PC-3 (cell line): ENCODE data around the gene TDRD1.

Experiments
- CTCF ChIP-seq: fragments of 300-600 bp; sonication (generic); conservative IDR thresholded peaks from 2 replicates; pipeline ENCODE4 v1.5.1; 2017; ENCODE audit warnings: antibody characterized with exemption, low read depth, mild to moderate bottlenecking, low read length
- EZH2 ChIP-seq: fragments of 300-600 bp; sonication (generic); IDR thresholded peaks from one replicate; pipeline ENCODE4 v1.6.1; 2017; ENCODE audit warnings: antibody characterized with exemption, mild to moderate bottlenecking, low read length; ENCODE audit not compliant: unreplicated experiment

- TF ChIP-seq CTCF: no peak
- TF ChIP-seq EZH2: no peak
Measured at GRCh38 chr10:114271779-114272167, 92.6 kb downstream of the TDRD1 start.
